DND-41 (cell line): Measurements from ENCODE around the gene CDH12.

ENCODE experiments used
- ATAC-seq: fragments of 200-7000 bp; cut with Tn5 transposase; 3 replicates; pipeline ENCODE4 v1.9.1; 2021; ENCODE audit warnings: low read depth; ENCODE audit not compliant: insufficient read depth
- DNase-seq: peaks from one replicate; pipeline ENCODE4 v3.0.0-alpha.2; 2020
- H2AFZ ChIP-seq: 2 replicates; pipeline ENCODE4 v1.6.0; 2012; ENCODE audit warnings: low read depth, low read length
- H3K27ac ChIP-seq: 2 replicates; pipeline ENCODE4 v1.5.1; 2012; ENCODE audit warnings: low read length, inconsistent platforms
- H3K27me3 ChIP-seq: fragments of 200-600 bp; sonication (generic); 2 replicates; pipeline ENCODE4 v1.6.0; 2012; ENCODE audit warnings: low read length, mild to moderate bottlenecking, inconsistent platforms; ENCODE audit not compliant: insufficient read depth, poor library complexity
- H3K36me3 ChIP-seq: 2 replicates; pipeline ENCODE4 v1.5.1; 2012; ENCODE audit warnings: low read length, inconsistent platforms; ENCODE audit not compliant: insufficient read depth
- H3K4me1 ChIP-seq: 2 replicates; pipeline ENCODE4 v1.5.1; 2012; ENCODE audit warnings: mild to moderate bottlenecking, low read length; ENCODE audit not compliant: insufficient read depth
- H3K4me2 ChIP-seq: 2 replicates; pipeline ENCODE4 v1.6.0; 2012; ENCODE audit warnings: mild to moderate bottlenecking, moderate library complexity, low read length, inconsistent platforms; ENCODE audit not compliant: insufficient read depth
- H3K4me3 ChIP-seq, 2 experiments: fragments of 200-600 bp in 1 of 2; shearing (Covaris generic) in 1 of 2; 2 replicates each; pipeline ENCODE4 v1.5.1; 2012 to 2016; ENCODE audit warnings: inconsistent platforms in 2 of 2, low read length in 2 of 2, mild to moderate bottlenecking in 2 of 2, low read depth in 1 of 2, moderate library complexity in 1 of 2
- H3K79me2 ChIP-seq: 2 replicates; pipeline ENCODE4 v1.6.0; 2012; ENCODE audit warnings: low read length, inconsistent platforms; ENCODE audit not compliant: insufficient read depth
- H3K9ac ChIP-seq: 2 replicates; pipeline ENCODE4 v1.6.0; 2012; ENCODE audit warnings: low read depth, mild to moderate bottlenecking, inconsistent platforms, low read length, moderate library complexity
- H3K9me3 ChIP-seq: 2 replicates; pipeline ENCODE4 v1.5.1; 2012; ENCODE audit warnings: low read length, moderate library complexity, mild to moderate bottlenecking, inconsistent platforms; ENCODE audit not compliant: insufficient read depth, severe bottlenecking
- H4K20me1 ChIP-seq: 2 replicates; pipeline ENCODE4 v1.6.0; 2012; ENCODE audit warnings: low read length; ENCODE audit not compliant: insufficient read depth
- CTCF ChIP-seq: IDR thresholded peaks from 2 replicates; pipeline ENCODE4 v1.5.1; 2012; ENCODE audit warnings: borderline replicate concordance, low read length, moderate library complexity, mild to moderate bottlenecking; ENCODE audit not compliant: poor library complexity, severe bottlenecking; ENCODE audit errors: extremely low read depth
- EZH2 ChIP-seq: IDR thresholded peaks from 3 replicates; pipeline ENCODE4 v1.6.1; 2012; ENCODE audit warnings: borderline replicate concordance, low read depth, mild to moderate bottlenecking, moderate library complexity, low read length, inconsistent platforms; ENCODE audit not compliant: severe bottlenecking

Gene CDH12

DNA sequence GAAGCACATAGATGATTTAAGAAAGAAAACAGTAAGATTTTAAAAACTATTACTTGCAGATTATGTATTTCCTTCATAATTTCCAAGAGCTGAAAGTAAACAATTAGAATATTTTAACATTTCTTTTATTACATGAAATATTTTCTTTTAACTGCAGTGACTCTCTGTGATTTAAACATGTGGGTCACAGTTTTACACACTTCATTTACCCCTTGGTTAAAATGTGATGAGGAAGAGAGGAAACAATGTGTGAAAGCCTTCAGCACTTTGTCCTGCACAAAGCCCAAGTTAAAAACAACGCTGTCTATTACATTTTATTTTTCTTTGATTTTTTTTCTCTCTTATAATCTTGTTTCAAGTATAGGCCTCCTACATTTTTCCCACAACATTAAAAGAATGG is 801.3 kb downstream of the CDH12 start:
- Histone ChIP-seq H3K79me2 (no peaks in the 10 kb centered on the region), H3K4me3 (no peak overlapping the region), H3K9me3 (no peaks in the 10 kb centered on the region), H4K20me1 (no peaks in the 10 kb centered on the region), H3K36me3 (no peaks in the 10 kb centered on the region), H3K27ac (no peak overlapping the region), H3K4me1 (no peaks in the 10 kb centered on the region), H3K4me2 (no peak overlapping the region), H3K9ac (no peak overlapping the region), H3K27me3 (no peaks in the 10 kb centered on the region), H2AFZ (no peak overlapping the region)
- DNase-seq = no peak
- no peak for ATAC-seq
- no peak for TF ChIP-seq CTCF
- TF ChIP-seq EZH2 = no peak

DNA sequence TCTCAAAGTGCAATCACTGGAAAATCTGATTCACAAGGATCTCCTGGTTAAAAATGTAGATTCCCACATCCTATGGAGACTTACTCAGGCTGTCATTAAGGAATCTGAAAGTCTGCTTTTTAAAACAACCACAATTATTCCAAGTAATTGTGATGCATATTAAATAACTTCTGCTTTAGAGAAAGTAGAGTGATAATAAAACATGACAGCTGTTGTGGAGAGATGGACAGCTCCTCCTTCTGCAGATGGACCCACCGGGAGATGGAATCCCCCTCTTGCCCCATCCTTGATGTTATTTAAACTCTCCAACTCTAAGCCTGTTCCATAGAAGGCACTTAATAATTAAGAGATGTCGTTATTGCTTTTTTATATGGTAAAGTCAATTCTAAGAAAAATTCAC is 802.2 kb downstream of the CDH12 start:
- no peak for TF ChIP-seq EZH2
- no peak for TF ChIP-seq CTCF
- no peaks in the 10 kb centered on the region for H4K20me1 ChIP-seq
- H3K36me3 ChIP-seq = no peaks in the 10 kb centered on the region
- H3K4me1 ChIP-seq = no peaks in the 10 kb centered on the region
- H3K27me3 ChIP-seq = no peaks in the 10 kb centered on the region
- DNase-seq = no peak
- ATAC-seq = no peak
- no peaks in the 10 kb centered on the region for H3K9me3 ChIP-seq
- no peak overlapping the region for H3K27ac ChIP-seq
- no peak overlapping the region for H3K9ac ChIP-seq
- H3K4me3 ChIP-seq = no peak overlapping the region
- H3K4me2 ChIP-seq = no peak overlapping the region
- H2AFZ ChIP-seq = no peak overlapping the region
- H3K79me2 ChIP-seq = no peaks in the 10 kb centered on the region

GRCh38 chr5:22044229-22044628 is 808.9 kb downstream of the CDH12 start:
- Histone ChIP-seq H3K9ac (no peak overlapping the region), H2AFZ (no peak overlapping the region), H4K20me1 (no peaks in the 10 kb centered on the region), H3K4me3 (no peak overlapping the region), H3K9me3 (peaks cover 3% of the 10 kb centered on the region), H3K27ac (no peak overlapping the region), H3K4me2 (no peak overlapping the region), H3K27me3 (no peaks in the 10 kb centered on the region), H3K4me1 (no peaks in the 10 kb centered on the region), H3K36me3 (no peaks in the 10 kb centered on the region), H3K79me2 (no peaks in the 10 kb centered on the region)
- no peak for TF ChIP-seq CTCF
- TF ChIP-seq EZH2 = no peak
- DNase-seq = no peak
- ATAC-seq = no peak

GRCh38 chr5:22036061-22036460 is 817.1 kb downstream of the CDH12 start:
- no peak overlapping the region for H3K27ac ChIP-seq
- no peak overlapping the region for H3K4me2 ChIP-seq
- H3K4me3 ChIP-seq = no peak overlapping the region
- no peaks in the 10 kb centered on the region for H4K20me1 ChIP-seq
- peaks cover 3% of the 10 kb centered on the region for H3K9me3 ChIP-seq
- no peak overlapping the region for H2AFZ ChIP-seq
- DNase-seq = no peak
- no peaks in the 10 kb centered on the region for H3K36me3 ChIP-seq
- no peaks in the 10 kb centered on the region for H3K79me2 ChIP-seq
- no peak for ATAC-seq
- TF ChIP-seq CTCF (no peak), EZH2 (no peak)
- no peaks in the 10 kb centered on the region for H3K4me1 ChIP-seq
- no peak overlapping the region for H3K9ac ChIP-seq
- no peaks in the 10 kb centered on the region for H3K27me3 ChIP-seq
